ENCODE results near the gene GHSR. TPM values are rescaled to one million over a fixed set of nuclear protein-coding genes. Genes with fewer than 3 reads are reported as not detected.

The GHSR gene
- polyA plus RNA-seq, 1 of the 3 experiments (the other 2 are of a cell fraction), result not detected

DNA sequence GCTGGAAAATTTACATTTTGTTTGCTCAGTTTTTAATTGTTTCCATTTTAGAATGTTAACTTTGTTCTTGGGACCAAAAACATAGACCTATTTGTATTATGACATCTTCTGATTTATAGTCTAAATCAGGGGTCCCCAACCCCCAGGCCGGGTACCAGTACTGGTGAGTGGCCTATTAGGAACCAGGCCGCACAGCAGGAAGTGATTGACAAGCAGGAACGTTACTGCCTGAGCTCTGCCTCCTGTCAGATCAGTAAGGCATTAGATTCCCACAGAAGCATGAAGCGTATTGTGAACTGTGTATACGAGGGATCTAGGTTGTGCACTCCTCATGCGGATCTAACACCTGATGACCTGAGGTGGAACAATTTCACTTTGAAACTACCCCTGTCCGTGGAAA, 51.9 kb downstream of the GHSR start:
- Histone ChIP-seq H3K27ac (ENCODE audit: low read depth in 2 of 2, low read length in 1 of 2) (no peak overlapping the region), H3K9me3 (no peaks in the 10 kb centered on the region), H3K4me3 (ENCODE audit: low read depth in 2 of 2, low read length in 1 of 2) (no peak overlapping the region), H3K9me2 (no peaks in the 10 kb centered on the region), H3K4me1 (ENCODE audit: control insufficient read depth in 1 of 2, insufficient read depth in 2 of 2, low read depth in 1 of 2, low read length in 1 of 2) (peaks cover 0 to 4% of the 10 kb centered on the region in 2 experiments; a peak in 1 of 4 replicates), H3F3A (replicated peaks; ENCODE audit: insufficient read depth) (peaks cover 10% of the 10 kb centered on the region), H3K79me2 (ENCODE audit: insufficient read depth) (peaks cover 5% of the 10 kb centered on the region; the same call in 1 of the 2 replicates), H3K4me2 (no peak overlapping the region), H3K9ac (no peak overlapping the region), H3K27me3 (ENCODE audit: insufficient read depth) (no peaks in the 10 kb centered on the region), H4K20me1 (ENCODE audit: insufficient read depth) (peaks cover 6% of the 10 kb centered on the region; the same call in 1 of the 2 replicates), H3K36me3 (replicated peaks in 1 of 2; ENCODE audit: control insufficient read depth in 1 of 2, insufficient read depth in 2 of 2, low read length in 1 of 2) (peaks cover 32 to 64% of the 10 kb centered on the region in 2 experiments), H2AFZ (ENCODE audit: low read depth) (no peak overlapping the region)
- POLR2A ChIA-PET, result no interaction called here
- 89% methylated on average over 5 of the region's 7 CpGs for WGBS (ENCODE audit: low lambda C conversion rate)
- CTCF ChIA-PET, result no interaction called here
- DNase-seq, result no peak
- TF ChIP-seq SIN3A (IDR thresholded peaks at IDR 0.05; ENCODE audit: borderline replicate concordance, low read depth, low read length) (no peak), EP300 (IDR thresholded peaks at IDR 0.05; ENCODE audit: borderline replicate concordance in 1 of 2, low read depth in 1 of 2, low read length in 1 of 2) (no peak), GABPA (IDR thresholded peaks at IDR 0.05; ENCODE audit: low read depth) (no peak), POLR2AphosphoS5 (IDR thresholded peaks at IDR 0.05; ENCODE audit: low read depth, low read length) (no peak), RCOR1 (IDR thresholded peaks at IDR 0.05; ENCODE audit: low read length) (no peak)
- TF ChIP-seq, protein P1, sequence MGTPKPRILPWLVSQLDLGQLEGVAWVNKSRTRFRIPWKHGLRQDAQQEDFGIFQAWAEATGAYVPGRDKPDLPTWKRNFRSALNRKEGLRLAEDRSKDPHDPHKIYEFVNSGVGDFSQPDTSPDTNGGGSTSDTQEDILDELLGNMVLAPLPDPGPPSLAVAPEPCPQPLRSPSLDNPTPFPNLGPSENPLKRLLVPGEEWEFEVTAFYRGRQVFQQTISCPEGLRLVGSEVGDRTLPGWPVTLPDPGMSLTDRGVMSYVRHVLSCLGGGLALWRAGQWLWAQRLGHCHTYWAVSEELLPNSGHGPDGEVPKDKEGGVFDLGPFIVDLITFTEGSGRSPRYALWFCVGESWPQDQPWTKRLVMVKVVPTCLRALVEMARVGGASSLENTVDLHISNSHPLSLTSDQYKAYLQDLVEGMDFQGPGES (IDR thresholded peaks at IDR 0.05; ENCODE audit: low read depth, low read length), result no peak
- TF ChIP-seq, protein P2, sequence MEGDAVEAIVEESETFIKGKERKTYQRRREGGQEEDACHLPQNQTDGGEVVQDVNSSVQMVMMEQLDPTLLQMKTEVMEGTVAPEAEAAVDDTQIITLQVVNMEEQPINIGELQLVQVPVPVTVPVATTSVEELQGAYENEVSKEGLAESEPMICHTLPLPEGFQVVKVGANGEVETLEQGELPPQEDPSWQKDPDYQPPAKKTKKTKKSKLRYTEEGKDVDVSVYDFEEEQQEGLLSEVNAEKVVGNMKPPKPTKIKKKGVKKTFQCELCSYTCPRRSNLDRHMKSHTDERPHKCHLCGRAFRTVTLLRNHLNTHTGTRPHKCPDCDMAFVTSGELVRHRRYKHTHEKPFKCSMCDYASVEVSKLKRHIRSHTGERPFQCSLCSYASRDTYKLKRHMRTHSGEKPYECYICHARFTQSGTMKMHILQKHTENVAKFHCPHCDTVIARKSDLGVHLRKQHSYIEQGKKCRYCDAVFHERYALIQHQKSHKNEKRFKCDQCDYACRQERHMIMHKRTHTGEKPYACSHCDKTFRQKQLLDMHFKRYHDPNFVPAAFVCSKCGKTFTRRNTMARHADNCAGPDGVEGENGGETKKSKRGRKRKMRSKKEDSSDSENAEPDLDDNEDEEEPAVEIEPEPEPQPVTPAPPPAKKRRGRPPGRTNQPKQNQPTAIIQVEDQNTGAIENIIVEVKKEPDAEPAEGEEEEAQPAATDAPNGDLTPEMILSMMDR (IDR thresholded peaks at IDR 0.05), result no peak
- TF ChIP-seq, protein P3, sequence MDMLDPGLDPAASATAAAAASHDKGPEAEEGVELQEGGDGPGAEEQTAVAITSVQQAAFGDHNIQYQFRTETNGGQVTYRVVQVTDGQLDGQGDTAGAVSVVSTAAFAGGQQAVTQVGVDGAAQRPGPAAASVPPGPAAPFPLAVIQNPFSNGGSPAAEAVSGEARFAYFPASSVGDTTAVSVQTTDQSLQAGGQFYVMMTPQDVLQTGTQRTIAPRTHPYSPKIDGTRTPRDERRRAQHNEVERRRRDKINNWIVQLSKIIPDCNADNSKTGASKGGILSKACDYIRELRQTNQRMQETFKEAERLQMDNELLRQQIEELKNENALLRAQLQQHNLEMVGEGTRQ (IDR thresholded peaks at IDR 0.05; ENCODE audit: borderline replicate concordance, low read depth, low read length), result no peak

DNA sequence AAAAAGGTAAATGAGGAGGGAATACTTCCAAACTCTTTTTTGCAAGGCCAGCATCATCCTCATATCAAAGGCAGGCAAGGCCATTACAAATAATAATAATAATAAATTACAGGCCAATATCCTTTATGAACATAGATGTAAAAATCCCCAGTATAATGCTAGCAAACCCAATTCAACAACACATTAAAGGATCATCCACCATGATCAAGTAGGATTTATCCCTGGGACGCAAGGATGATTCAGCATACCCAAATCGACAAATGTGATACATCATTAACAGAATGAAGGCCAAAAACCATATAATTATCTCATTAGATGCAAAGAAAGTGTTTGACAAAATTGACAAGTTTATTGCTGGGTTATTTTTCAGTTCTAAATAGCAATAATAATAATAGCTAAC, 53.6 kb downstream of the GHSR start:
- ChIA-PET POLR2A (no interaction called here), CTCF (no interaction called here)
- no peak for DNase-seq
- Histone ChIP-seq H3K27me3 (ENCODE audit: insufficient read depth) (no peaks in the 10 kb centered on the region), H3F3A (replicated peaks; ENCODE audit: insufficient read depth) (peaks cover 10% of the 10 kb centered on the region), H3K4me2 (no peak overlapping the region), H4K20me1 (ENCODE audit: insufficient read depth) (peaks cover 8% of the 10 kb centered on the region; the same call in 1 of the 2 replicates), H3K9ac (no peak overlapping the region), H3K4me3 (ENCODE audit: low read depth in 2 of 2, low read length in 1 of 2) (no peak overlapping the region), H3K36me3 (replicated peaks in 1 of 2; ENCODE audit: control insufficient read depth in 1 of 2, insufficient read depth in 2 of 2, low read length in 1 of 2) (peaks cover 28 to 53% of the 10 kb centered on the region in 2 experiments), H2AFZ (ENCODE audit: low read depth) (no peak overlapping the region), H3K4me1 (ENCODE audit: control insufficient read depth in 1 of 2, insufficient read depth in 2 of 2, low read depth in 1 of 2, low read length in 1 of 2) (peaks cover 2 to 4% of the 10 kb centered on the region in 2 experiments; a peak in 2 of 4 replicates), H3K9me2 (no peaks in the 10 kb centered on the region), H3K79me2 (ENCODE audit: insufficient read depth) (peaks cover 5% of the 10 kb centered on the region; the same call in 1 of the 2 replicates), H3K9me3 (no peaks in the 10 kb centered on the region), H3K27ac (ENCODE audit: low read depth in 2 of 2, low read length in 1 of 2) (no peak overlapping the region)
- WGBS (ENCODE audit: low lambda C conversion rate), result 95% methylated on average over 2 of the region's 2 CpGs
- TF ChIP-seq GATA2 (CRISPR knock-in tag; IDR thresholded peaks at IDR 0.05) (no peak), NRF1 (IDR thresholded peaks at IDR 0.05; ENCODE audit: low read depth, low read length) (no peak), EP300 (IDR thresholded peaks at IDR 0.05; ENCODE audit: borderline replicate concordance in 1 of 2, low read depth in 1 of 2, low read length in 1 of 2) (no peak), NFIC (IDR thresholded peaks at IDR 0.05; ENCODE audit: borderline replicate concordance) (no peak)
- TF ChIP-seq, protein P2 (IDR thresholded peaks at IDR 0.05), result no peak
- TF ChIP-seq, protein P4, sequence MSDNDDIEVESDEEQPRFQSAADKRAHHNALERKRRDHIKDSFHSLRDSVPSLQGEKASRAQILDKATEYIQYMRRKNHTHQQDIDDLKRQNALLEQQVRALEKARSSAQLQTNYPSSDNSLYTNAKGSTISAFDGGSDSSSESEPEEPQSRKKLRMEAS (IDR thresholded peaks at IDR 0.05; ENCODE audit: low read depth), result no peak

Data from SK-N-SH (cell line).